Stimulated activated CD4-positive, alpha-beta T cell treated with anti-CD3 and anti-CD28 coated beads, Interleukin-4, amount 100 ng/mL, for 1 hour (primary cell): ENCODE results near the gene BOD1.

Experiments
- DNase-seq: peaks from one replicate; pipeline ENCODE4 v3.0.0-alpha.2; 2020

Gene BOD1

GRCh38 chr5:173638126-173639040, 21.9 kb upstream of the BOD1 start:
- no peak for DNase-seq

GRCh38 chr5:173637340-173637739, 20.9 kb upstream of the BOD1 start:
- no peak for DNase-seq

GRCh38 chr5:173634465-173634983, 18.1 kb upstream of the BOD1 start:
- DNase-seq, result no peak

- no peak for DNase-seq
Measured at GRCh38 chr5:173633304-173633703, 16.9 kb upstream of the BOD1 start.

GRCh38 chr5:173631478-173631877, 15.0 kb upstream of the BOD1 start:
- no peak for DNase-seq

- no peak for DNase-seq
Measured at GRCh38 chr5:173630724-173631365, 14.4 kb upstream of the BOD1 start.

- no peak for DNase-seq
Measured at GRCh38 chr5:173629628-173630027, 13.2 kb upstream of the BOD1 start.

- DNase-seq, result no peak
Measured at GRCh38 chr5:173628501-173628900, 12.1 kb upstream of the BOD1 start.

GRCh38 chr5:173627860-173628392, 11.5 kb upstream of the BOD1 start:
- DNase-seq, result no peak

GRCh38 chr5:173627271-173627670, 10.8 kb upstream of the BOD1 start:
- DNase-seq, result no peak

GRCh38 chr5:173626505-173626820, 10.0 kb upstream of the BOD1 start:
- no peak for DNase-seq

GRCh38 chr5:173625673-173626504, 9.4 kb upstream of the BOD1 start:
- DNase-seq, result no peak

- no peak for DNase-seq
Measured at GRCh38 chr5:173625261-173625660, 8.8 kb upstream of the BOD1 start.

- no peak for DNase-seq
Measured at GRCh38 chr5:173624282-173624681, 7.8 kb upstream of the BOD1 start.

GRCh38 chr5:173623789-173624188, 7.3 kb upstream of the BOD1 start:
- no peak for DNase-seq

GRCh38 chr5:173623296-173623771, 6.9 kb upstream of the BOD1 start:
- no peak for DNase-seq

GRCh38 chr5:173622183-173623047, 6.0 kb upstream of the BOD1 start:
- DNase-seq, result no peak

- no peak for DNase-seq
Measured at GRCh38 chr5:173620784-173621183, 4.3 kb upstream of the BOD1 start.

- DNase-seq, result peak; percentile 16
Measured at GRCh38 chr5:173618927-173619519, 2.6 kb upstream of the BOD1 start.

GRCh38 chr5:173615884-173616576, 420 bp downstream of the BOD1 start:
- peak; percentile 66 for DNase-seq

GRCh38 chr5:173614591-173614990, 1.9 kb downstream of the BOD1 start:
- no peak for DNase-seq
